Endothelial cell of umbilical vein (primary cell): ENCODE measurements around the gene PDE11A.

ENCODE experiments used
- EZH2 ChIP-seq: IDR thresholded peaks from 2 replicates; pipeline ENCODE4 v1.6.1; 2012; ENCODE audit warnings: borderline replicate concordance, low read depth, mild to moderate bottlenecking, moderate library complexity, low read length, inconsistent platforms; ENCODE audit not compliant: severe bottlenecking
- POLR2A ChIP-seq: IDR thresholded peaks from 2 replicates; pipeline ENCODE4 v1.6.1; 2012; ENCODE audit warnings: low read depth, mild to moderate bottlenecking, control low read depth, low read length
- TF ChIP-seq, protein P1 (sequence below), 2 donors: IDR thresholded peaks; 1 replicate in 1 of 2; 2 replicates in 1 of 2; pipeline ENCODE4 v1.5.1; 2011; ENCODE audit warnings: low read length in 2 of 2, mild to moderate bottlenecking in 2 of 2, moderate library complexity in 2 of 2, control low read depth in 1 of 2, inconsistent platforms in 1 of 2, low read depth in 1 of 2; ENCODE audit not compliant: insufficient read depth in 1 of 2; ENCODE audit errors: extremely low read depth in 1 of 2

- TF ChIP-seq, protein P1, sequence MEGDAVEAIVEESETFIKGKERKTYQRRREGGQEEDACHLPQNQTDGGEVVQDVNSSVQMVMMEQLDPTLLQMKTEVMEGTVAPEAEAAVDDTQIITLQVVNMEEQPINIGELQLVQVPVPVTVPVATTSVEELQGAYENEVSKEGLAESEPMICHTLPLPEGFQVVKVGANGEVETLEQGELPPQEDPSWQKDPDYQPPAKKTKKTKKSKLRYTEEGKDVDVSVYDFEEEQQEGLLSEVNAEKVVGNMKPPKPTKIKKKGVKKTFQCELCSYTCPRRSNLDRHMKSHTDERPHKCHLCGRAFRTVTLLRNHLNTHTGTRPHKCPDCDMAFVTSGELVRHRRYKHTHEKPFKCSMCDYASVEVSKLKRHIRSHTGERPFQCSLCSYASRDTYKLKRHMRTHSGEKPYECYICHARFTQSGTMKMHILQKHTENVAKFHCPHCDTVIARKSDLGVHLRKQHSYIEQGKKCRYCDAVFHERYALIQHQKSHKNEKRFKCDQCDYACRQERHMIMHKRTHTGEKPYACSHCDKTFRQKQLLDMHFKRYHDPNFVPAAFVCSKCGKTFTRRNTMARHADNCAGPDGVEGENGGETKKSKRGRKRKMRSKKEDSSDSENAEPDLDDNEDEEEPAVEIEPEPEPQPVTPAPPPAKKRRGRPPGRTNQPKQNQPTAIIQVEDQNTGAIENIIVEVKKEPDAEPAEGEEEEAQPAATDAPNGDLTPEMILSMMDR (IDR thresholded peaks at IDR 0.05; ENCODE audit: extremely low read depth in 1 of 2, insufficient read depth in 1 of 2, low read depth in 1 of 2, low read length in 2 of 2) = no peak
- no peak for TF ChIP-seq EZH2
- no peak for TF ChIP-seq POLR2A
Measured at GRCh38 chr2:177753682-177754491, 318.7 kb downstream of the PDE11A start.
